ENCODE measurements around the gene CETN3. TPM values are rescaled to one million over a fixed set of nuclear protein-coding genes. Genes with fewer than 3 reads are reported as not detected.

The CETN3 gene
- polyA plus RNA-seq, 1 donor from 2014 or later: 116 TPM

DNA sequence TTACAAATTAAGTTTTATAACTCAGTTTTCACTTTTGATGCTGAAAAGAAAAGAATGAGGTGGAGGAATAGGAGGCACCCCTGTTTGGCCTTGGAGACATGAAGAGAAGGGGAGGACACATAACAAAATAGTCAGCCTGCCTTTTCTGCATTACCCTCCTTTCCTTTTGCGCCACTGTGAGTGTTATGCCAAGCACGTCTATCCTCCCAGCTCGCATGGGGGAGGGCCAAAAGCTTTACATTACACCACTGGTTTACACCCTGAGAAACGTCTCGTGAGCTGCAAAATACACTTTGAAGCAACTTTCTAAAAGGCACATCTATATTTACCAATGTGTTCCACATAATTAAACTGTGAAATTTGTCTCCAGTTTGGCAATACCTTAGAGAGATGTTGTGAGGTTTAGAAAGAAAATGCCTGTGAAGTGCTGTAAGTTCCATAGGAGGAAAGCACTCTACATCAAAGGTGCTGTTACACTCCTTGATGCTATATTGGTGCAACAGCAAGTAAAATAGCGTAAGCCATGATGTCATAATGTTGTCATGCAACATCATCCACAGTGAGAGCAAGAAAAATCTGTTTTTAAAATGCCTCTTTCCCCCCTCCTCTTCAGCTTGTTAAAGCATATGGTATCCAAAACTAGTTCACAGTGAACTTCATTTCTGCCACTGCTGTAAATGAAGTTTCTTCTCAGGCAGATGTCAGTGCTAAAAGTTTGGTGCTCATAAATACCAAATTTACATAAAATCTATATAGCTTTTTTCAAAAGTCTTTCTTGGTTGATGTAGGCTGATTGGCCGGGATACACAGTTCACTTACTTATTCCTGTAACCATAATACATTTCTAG, 50.3 kb downstream of the CETN3 start:
- H3K4me3 ChIP-seq (ENCODE audit: low read length): no peak overlapping the region
- no peak overlapping the region for H3K9ac ChIP-seq (ENCODE audit: low read length)
- TF ChIP-seq POLR2AphosphoS5 (IDR thresholded peaks at IDR 0.05): no peak
- TF ChIP-seq SMC3 (conservative IDR thresholded peaks at IDR 0.05; ENCODE audit: poor library complexity): no peak
- TF ChIP-seq, protein P1, sequence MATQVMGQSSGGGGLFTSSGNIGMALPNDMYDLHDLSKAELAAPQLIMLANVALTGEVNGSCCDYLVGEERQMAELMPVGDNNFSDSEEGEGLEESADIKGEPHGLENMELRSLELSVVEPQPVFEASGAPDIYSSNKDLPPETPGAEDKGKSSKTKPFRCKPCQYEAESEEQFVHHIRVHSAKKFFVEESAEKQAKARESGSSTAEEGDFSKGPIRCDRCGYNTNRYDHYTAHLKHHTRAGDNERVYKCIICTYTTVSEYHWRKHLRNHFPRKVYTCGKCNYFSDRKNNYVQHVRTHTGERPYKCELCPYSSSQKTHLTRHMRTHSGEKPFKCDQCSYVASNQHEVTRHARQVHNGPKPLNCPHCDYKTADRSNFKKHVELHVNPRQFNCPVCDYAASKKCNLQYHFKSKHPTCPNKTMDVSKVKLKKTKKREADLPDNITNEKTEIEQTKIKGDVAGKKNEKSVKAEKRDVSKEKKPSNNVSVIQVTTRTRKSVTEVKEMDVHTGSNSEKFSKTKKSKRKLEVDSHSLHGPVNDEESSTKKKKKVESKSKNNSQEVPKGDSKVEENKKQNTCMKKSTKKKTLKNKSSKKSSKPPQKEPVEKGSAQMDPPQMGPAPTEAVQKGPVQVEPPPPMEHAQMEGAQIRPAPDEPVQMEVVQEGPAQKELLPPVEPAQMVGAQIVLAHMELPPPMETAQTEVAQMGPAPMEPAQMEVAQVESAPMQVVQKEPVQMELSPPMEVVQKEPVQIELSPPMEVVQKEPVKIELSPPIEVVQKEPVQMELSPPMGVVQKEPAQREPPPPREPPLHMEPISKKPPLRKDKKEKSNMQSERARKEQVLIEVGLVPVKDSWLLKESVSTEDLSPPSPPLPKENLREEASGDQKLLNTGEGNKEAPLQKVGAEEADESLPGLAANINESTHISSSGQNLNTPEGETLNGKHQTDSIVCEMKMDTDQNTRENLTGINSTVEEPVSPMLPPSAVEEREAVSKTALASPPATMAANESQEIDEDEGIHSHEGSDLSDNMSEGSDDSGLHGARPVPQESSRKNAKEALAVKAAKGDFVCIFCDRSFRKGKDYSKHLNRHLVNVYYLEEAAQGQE (IDR thresholded peaks at IDR 0.05; ENCODE audit: borderline replicate concordance): no peak
- TF ChIP-seq EP300 (conservative IDR thresholded peaks at IDR 0.05; ENCODE audit: poor library complexity, severe bottlenecking): no peak
- TF ChIP-seq, protein P2, sequence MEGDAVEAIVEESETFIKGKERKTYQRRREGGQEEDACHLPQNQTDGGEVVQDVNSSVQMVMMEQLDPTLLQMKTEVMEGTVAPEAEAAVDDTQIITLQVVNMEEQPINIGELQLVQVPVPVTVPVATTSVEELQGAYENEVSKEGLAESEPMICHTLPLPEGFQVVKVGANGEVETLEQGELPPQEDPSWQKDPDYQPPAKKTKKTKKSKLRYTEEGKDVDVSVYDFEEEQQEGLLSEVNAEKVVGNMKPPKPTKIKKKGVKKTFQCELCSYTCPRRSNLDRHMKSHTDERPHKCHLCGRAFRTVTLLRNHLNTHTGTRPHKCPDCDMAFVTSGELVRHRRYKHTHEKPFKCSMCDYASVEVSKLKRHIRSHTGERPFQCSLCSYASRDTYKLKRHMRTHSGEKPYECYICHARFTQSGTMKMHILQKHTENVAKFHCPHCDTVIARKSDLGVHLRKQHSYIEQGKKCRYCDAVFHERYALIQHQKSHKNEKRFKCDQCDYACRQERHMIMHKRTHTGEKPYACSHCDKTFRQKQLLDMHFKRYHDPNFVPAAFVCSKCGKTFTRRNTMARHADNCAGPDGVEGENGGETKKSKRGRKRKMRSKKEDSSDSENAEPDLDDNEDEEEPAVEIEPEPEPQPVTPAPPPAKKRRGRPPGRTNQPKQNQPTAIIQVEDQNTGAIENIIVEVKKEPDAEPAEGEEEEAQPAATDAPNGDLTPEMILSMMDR (IDR thresholded peaks at IDR 0.05; ENCODE audit: poor library complexity, severe bottlenecking): no peak
- no peak for TF ChIP-seq TAF1 (IDR thresholded peaks at IDR 0.05; ENCODE audit: low read depth)
- no peak for TF ChIP-seq EZH2 (IDR thresholded peaks at IDR 0.05; ENCODE audit: borderline replicate concordance, insufficient read depth, low read length, poor library complexity, severe bottlenecking)
- TF ChIP-seq RAD21 (conservative IDR thresholded peaks at IDR 0.05): no peak
- no peak for TF ChIP-seq MXI1 (conservative IDR thresholded peaks at IDR 0.05; ENCODE audit: poor library complexity, severe bottlenecking)
- peaks cover 8% of the 10 kb centered on the region for H3F3A ChIP-seq (ENCODE audit: insufficient read depth, low read length, poor library complexity, severe bottlenecking)
- no peaks in the 10 kb centered on the region for H3K36me3 ChIP-seq (ENCODE audit: insufficient read depth, low read length)
- no peaks in the 10 kb centered on the region for H3K9me3 ChIP-seq (ENCODE audit: low read length)
- H3K79me2 ChIP-seq (replicated peaks; ENCODE audit: insufficient read depth, low read length): no peaks in the 10 kb centered on the region
- no peak overlapping the region for H3K27ac ChIP-seq (ENCODE audit: low read length)
- H3K4me2 ChIP-seq (ENCODE audit: low read length): no peak overlapping the region
- H3K9me2 ChIP-seq (ENCODE audit: insufficient read depth, low read length): no peaks in the 10 kb centered on the region
- no peak overlapping the region for H2AFZ ChIP-seq (ENCODE audit: low read depth, low read length)
- no peaks in the 10 kb centered on the region for H3K27me3 ChIP-seq (ENCODE audit: insufficient read depth, low read depth, low read length)
- no peaks in the 10 kb centered on the region for H4K20me1 ChIP-seq (ENCODE audit: insufficient read depth)

DNA sequence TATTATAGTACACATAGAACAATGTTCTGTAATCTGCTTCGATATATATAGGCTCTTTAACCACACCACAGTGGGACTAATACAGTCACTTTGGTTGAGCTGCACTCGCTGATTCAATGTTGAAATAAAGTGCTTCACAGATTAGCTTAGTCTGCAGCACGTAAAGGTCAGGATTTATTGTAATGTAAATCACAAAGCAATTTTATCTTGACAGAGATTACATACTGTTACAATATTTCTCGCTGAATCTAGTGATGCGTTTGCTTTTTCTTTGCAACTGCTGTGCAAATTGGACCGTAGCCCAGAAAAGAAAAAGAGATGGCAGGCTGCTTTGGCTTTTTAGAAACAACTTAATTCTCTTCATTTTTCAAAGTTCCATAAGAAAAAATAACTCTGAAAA, 52.9 kb downstream of the CETN3 start:
- no peaks in the 10 kb centered on the region for H3K9me3 ChIP-seq (ENCODE audit: low read length)
- H4K20me1 ChIP-seq (ENCODE audit: insufficient read depth): no peaks in the 10 kb centered on the region
- H3K79me2 ChIP-seq (replicated peaks; ENCODE audit: insufficient read depth, low read length): no peaks in the 10 kb centered on the region
- H3K9me2 ChIP-seq (ENCODE audit: insufficient read depth, low read length): no peaks in the 10 kb centered on the region
- H3F3A ChIP-seq (ENCODE audit: insufficient read depth, low read length, poor library complexity, severe bottlenecking): peaks cover 8% of the 10 kb centered on the region
- no peak for TF ChIP-seq SMC3 (conservative IDR thresholded peaks at IDR 0.05; ENCODE audit: poor library complexity)
- TF ChIP-seq, protein P1 (IDR thresholded peaks at IDR 0.05; ENCODE audit: borderline replicate concordance): no peak
- peak; percentile 67 for TF ChIP-seq POLR2AphosphoS5 (IDR thresholded peaks at IDR 0.05)
- TF ChIP-seq, protein P2 (IDR thresholded peaks at IDR 0.05; ENCODE audit: poor library complexity, severe bottlenecking): no peak
- TF ChIP-seq EP300 (conservative IDR thresholded peaks at IDR 0.05; ENCODE audit: poor library complexity, severe bottlenecking): peak; percentile 72
- TF ChIP-seq EZH2 (IDR thresholded peaks at IDR 0.05; ENCODE audit: borderline replicate concordance, insufficient read depth, low read length, poor library complexity, severe bottlenecking): no peak
- H2AFZ ChIP-seq (ENCODE audit: low read depth, low read length): no peak overlapping the region
- H3K27me3 ChIP-seq (ENCODE audit: insufficient read depth, low read depth, low read length): no peaks in the 10 kb centered on the region
- no peak overlapping the region for H3K9ac ChIP-seq (ENCODE audit: low read length)
- no peaks in the 10 kb centered on the region for H3K36me3 ChIP-seq (ENCODE audit: insufficient read depth, low read length)
- peak overlapping the region; percentile 49 for H3K4me3 ChIP-seq (ENCODE audit: low read length)
- peak overlapping the region; percentile 14 for H3K27ac ChIP-seq (ENCODE audit: low read length)
- peak overlapping the region; percentile 22 for H3K4me2 ChIP-seq (ENCODE audit: low read length)

All from neural cell (in vitro differentiated cells).